Measurements from ENCODE around the gene ARHGEF10L.

The ARHGEF10L gene

GRCh38 chr1:17632541-17633184, 93.2 kb downstream of the ARHGEF10L start:
- DNase-seq (ENCODE audit: low spot score), result no peak

- DNase-seq (ENCODE audit: low spot score), result no peak
Observed at GRCh38 chr1:17633654-17634053, 94.2 kb downstream of the ARHGEF10L start.

GRCh38 chr1:17635276-17635675, 95.8 kb downstream of the ARHGEF10L start:
- DNase-seq (ENCODE audit: low spot score), result no peak

GRCh38 chr1:17635811-17636210, 96.3 kb downstream of the ARHGEF10L start:
- no peak for DNase-seq (ENCODE audit: low spot score)

- no peak for DNase-seq (ENCODE audit: low spot score)
Observed at GRCh38 chr1:17636612-17637011, 97.1 kb downstream of the ARHGEF10L start.

GRCh38 chr1:17637055-17637454, 97.6 kb downstream of the ARHGEF10L start:
- DNase-seq (ENCODE audit: low spot score), result no peak

- DNase-seq (ENCODE audit: low spot score), result no peak
Observed at GRCh38 chr1:17639703-17640340, 100.3 kb downstream of the ARHGEF10L start.

- DNase-seq (ENCODE audit: low spot score), result no peak
Observed at GRCh38 chr1:17640393-17640792, 100.9 kb downstream of the ARHGEF10L start.

GRCh38 chr1:17640975-17641374, 101.5 kb downstream of the ARHGEF10L start:
- no peak for DNase-seq (ENCODE audit: low spot score)

- no peak for DNase-seq (ENCODE audit: low spot score)
Observed at GRCh38 chr1:17642169-17642568, 102.7 kb downstream of the ARHGEF10L start.

- DNase-seq (ENCODE audit: low spot score), result no peak
Observed at GRCh38 chr1:17642943-17643342, 103.4 kb downstream of the ARHGEF10L start.

GRCh38 chr1:17643861-17644703, 104.6 kb downstream of the ARHGEF10L start:
- no peak for DNase-seq (ENCODE audit: low spot score)

- DNase-seq (ENCODE audit: low spot score), result no peak
Observed at GRCh38 chr1:17645068-17645911, 105.8 kb downstream of the ARHGEF10L start.

- no peak for DNase-seq (ENCODE audit: low spot score)
Observed at GRCh38 chr1:17646444-17647280, 107.2 kb downstream of the ARHGEF10L start.

GRCh38 chr1:17648457-17649145, 109.1 kb downstream of the ARHGEF10L start:
- DNase-seq (ENCODE audit: low spot score), result no peak

- no peak for DNase-seq (ENCODE audit: low spot score)
Observed at GRCh38 chr1:17649371-17650106, 110.0 kb downstream of the ARHGEF10L start.

- DNase-seq (ENCODE audit: low spot score), result no peak
Observed at GRCh38 chr1:17653276-17653675, 113.8 kb downstream of the ARHGEF10L start.

GRCh38 chr1:17653728-17654351, 114.3 kb downstream of the ARHGEF10L start:
- peak; percentile 73 for DNase-seq (ENCODE audit: low spot score)

GRCh38 chr1:17654519-17654918, 115.0 kb downstream of the ARHGEF10L start:
- DNase-seq (ENCODE audit: low spot score), result no peak

Measured in HuH-7 (cell line).